ENCODE results near the gene RAB3GAP1.
"Not testable (repeated sequence)": the region's sequence is repeated elsewhere in the genome, so short reads cannot be mapped to it uniquely, and the experiment has no call there.

Gene RAB3GAP1

DNA sequence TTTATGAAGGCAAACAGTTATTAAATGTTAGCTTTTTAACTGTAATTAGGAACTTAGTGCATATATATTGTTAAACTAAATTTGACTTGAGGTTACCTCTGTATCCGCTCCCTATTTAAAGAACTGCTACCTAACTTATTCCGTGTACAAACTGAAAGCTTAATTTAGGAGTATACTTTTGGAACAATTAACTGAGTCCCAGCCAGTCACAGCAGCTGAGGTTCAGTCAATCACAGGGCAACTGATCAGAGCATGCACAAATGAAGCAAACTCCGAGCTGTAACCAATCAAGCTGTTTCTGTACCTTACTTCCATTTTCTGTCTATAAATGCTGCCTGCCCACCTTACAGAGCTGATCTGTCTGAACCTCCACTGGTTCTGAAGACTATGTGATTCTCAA, 61.2 kb downstream of the RAB3GAP1 start:
- no peak for DNase-seq (ENCODE audit: low spot score)
- TF ChIP-seq, protein P1, sequence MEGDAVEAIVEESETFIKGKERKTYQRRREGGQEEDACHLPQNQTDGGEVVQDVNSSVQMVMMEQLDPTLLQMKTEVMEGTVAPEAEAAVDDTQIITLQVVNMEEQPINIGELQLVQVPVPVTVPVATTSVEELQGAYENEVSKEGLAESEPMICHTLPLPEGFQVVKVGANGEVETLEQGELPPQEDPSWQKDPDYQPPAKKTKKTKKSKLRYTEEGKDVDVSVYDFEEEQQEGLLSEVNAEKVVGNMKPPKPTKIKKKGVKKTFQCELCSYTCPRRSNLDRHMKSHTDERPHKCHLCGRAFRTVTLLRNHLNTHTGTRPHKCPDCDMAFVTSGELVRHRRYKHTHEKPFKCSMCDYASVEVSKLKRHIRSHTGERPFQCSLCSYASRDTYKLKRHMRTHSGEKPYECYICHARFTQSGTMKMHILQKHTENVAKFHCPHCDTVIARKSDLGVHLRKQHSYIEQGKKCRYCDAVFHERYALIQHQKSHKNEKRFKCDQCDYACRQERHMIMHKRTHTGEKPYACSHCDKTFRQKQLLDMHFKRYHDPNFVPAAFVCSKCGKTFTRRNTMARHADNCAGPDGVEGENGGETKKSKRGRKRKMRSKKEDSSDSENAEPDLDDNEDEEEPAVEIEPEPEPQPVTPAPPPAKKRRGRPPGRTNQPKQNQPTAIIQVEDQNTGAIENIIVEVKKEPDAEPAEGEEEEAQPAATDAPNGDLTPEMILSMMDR (IDR thresholded peaks at IDR 0.05; ENCODE audit: extremely low read depth, missing control alignments): no peak

DNA sequence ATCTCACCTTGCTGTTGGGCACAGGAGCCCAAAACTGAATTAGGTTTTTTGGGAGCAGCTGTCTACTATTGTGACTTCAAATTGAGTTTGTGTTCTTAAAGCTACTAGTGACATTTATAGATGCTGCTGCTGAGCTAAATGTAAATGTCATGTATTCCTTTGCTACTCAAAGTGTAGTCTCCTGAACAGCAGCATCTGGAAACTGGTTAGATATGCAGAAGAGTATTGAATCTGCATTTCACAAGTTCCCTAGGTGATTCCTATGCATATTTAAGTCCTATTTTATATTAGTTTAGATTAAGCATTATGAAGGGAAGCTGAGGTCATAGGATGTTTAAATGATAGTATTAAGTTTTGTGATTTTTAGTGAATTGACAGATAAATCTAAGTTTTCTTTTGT, 67.5 kb downstream of the RAB3GAP1 start:
- no peak for DNase-seq (ENCODE audit: low spot score)

DNA sequence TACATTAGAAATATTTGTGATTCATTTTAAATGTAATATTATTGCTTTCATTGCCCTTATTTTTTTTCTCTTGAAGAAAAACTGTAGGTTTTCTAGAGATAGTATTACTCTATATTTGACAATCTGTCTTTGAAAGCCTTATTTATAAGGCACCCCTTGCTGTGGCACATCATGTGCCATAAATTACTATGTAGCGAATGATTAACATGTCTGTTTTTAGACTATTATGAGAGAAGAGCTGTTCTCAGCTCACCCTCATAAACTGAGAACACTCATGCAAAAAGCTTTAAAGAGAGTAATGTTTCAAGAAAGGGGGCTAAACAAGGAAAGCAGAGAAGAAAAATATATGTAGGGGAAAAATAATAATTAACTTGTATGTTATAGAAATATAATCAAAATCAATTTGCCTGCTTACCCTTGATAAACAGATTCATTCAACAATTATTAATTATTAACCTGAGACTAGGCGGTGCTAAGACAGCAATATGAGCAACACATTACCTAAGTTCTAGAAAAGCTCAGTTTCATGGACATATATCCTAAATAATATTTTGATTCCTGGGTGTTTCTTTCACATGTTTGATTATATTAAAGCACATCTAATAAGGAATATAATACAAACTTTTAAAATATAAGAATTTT, 69.0 kb downstream of the RAB3GAP1 start:
- no peak for DNase-seq (ENCODE audit: low spot score)
- TF ChIP-seq, protein P1 (IDR thresholded peaks at IDR 0.05; ENCODE audit: extremely low read depth, missing control alignments): no peak

More for the DNA sequence above, 67.5 kb downstream of the RAB3GAP1 start:
- TF ChIP-seq, protein P1 (IDR thresholded peaks at IDR 0.05; ENCODE audit: extremely low read depth, missing control alignments): no peak

DNA sequence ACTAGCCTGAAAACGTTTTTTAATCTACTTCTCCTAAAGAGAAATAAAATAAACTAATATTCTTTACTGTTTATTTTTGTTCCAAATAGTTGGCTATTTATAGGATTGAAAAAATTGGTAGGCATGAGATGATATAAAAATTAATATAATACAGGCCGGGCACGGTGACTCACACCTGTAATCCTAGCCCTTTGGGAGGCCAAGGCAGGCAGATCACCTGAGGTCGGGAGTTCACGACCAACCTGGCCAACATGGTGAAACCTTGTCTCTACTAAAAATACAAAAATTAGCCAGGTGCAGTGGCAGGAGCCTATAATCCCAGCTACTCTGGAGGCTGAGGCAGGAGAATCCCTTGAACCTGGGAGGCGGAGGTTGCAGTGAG, 69.6 kb downstream of the RAB3GAP1 start:
- not testable (repeated sequence) for DNase-seq (ENCODE audit: low spot score)

DNA sequence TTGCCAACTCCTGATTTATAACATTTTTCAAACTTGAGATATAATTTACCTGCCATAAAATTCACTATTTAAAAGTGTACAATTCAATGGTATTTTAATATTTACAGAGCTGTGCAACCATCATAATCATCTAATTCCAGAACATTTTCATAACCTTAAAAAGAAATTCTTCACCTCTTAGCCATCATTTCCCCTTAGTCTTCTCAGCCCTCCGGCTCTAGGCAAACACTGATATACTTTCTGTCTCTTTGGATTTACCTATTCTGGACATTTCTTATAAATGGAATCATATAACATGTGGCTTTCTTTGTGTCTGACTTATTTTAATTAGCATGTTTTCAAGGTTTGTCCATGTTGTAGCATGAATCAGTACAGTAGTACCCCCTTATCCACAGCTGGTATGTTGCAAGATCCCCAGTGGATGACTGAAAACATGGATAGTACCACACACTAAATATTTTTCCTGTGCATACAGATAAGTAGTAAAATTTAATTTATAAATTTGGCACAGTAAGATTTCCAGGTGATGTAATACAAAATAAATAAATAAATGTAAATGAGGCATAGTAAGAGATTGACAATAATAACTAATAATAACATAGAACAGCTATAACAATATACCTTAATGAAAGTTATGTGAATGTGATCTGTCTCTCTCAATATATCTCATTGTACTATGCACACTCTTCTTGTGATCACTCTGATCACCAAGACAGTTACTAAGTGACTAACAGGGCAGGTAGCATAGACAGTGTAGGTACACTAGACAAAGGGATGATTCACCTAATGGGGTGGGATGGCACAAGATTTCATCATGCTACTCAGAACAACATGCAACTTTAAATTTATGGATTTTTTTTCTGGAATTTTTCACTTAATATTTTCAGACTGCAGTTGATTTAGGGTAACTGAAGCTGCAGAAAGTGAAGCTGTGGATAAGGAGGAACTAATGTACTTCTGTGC, 73.1 kb downstream of the RAB3GAP1 start:
- TF ChIP-seq, protein P1 (IDR thresholded peaks at IDR 0.05; ENCODE audit: extremely low read depth, missing control alignments): no peak
- DNase-seq (ENCODE audit: low spot score): no peak

DNA sequence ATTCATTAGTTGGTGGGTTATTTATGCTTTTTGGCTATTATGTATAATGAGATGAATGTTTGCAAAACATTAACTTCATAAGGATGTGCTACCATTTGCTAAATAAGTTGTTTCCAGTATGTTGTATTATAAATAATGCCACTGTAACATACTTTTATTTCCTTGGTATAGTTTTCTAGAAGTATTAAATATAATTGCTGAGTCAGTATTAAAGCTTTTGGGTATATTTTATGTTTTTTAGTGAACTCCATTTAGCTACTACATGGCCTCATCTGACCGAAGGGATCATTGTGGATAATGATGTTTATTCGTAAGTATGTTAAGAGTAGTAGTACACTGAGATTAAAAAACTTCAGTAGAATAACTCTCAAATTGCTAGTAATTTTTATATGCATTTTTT, 73.8 kb downstream of the RAB3GAP1 start:
- TF ChIP-seq, protein P1 (IDR thresholded peaks at IDR 0.05; ENCODE audit: extremely low read depth, missing control alignments): no peak

DNA sequence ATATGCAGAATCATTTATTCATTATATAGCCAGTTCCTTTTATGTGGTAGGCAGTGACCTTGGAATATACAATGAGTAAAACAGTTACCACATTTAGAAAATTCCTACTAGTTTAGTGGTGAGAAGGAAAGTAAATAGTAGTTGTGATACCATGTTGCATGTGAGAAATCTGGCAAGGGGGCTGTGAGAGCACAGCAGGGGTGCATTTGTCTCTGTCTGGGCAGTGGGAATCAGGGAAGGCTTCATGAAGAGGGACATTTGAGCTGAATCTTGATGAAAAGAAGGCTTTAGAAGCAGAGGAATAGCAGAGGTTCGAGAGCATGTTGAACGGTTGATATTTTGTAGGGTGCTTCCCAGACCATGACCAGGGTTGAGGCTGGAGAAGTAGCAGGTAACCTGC, 78.7 kb downstream of the RAB3GAP1 start:
- no peak for DNase-seq (ENCODE audit: low spot score)
- TF ChIP-seq, protein P1 (IDR thresholded peaks at IDR 0.05; ENCODE audit: extremely low read depth, missing control alignments): no peak

More for the DNA sequence above, 73.8 kb downstream of the RAB3GAP1 start:
- no peak for DNase-seq (ENCODE audit: low spot score)
